Stimulated activated CD4-positive, alpha-beta T cell treated with anti-CD3 and anti-CD28 coated beads, TNF-alpha, amount 100 ng/mL, for 24 hours (primary cell): Measurements from ENCODE around the gene RFX1.
"Not testable (repeated sequence)": the region's sequence is repeated elsewhere in the genome, so short reads cannot be mapped to it uniquely, and the experiment has no call there.

Source experiments
- DNase-seq, 3 experiments: peaks; one replicate each; pipeline ENCODE4 v3.0.0-alpha.2; 2020; ENCODE audit warnings: low read depth in 3 of 3

RFX1 gene

GRCh38 chr19:13937479-13938300, 68.4 kb downstream of the RFX1 start:
- DNase-seq: no peak

GRCh38 chr19:13935765-13936510, 70.2 kb downstream of the RFX1 start:
- DNase-seq: no peak

GRCh38 chr19:13934785-13935109, 71.4 kb downstream of the RFX1 start:
- DNase-seq: no peak

DNA sequence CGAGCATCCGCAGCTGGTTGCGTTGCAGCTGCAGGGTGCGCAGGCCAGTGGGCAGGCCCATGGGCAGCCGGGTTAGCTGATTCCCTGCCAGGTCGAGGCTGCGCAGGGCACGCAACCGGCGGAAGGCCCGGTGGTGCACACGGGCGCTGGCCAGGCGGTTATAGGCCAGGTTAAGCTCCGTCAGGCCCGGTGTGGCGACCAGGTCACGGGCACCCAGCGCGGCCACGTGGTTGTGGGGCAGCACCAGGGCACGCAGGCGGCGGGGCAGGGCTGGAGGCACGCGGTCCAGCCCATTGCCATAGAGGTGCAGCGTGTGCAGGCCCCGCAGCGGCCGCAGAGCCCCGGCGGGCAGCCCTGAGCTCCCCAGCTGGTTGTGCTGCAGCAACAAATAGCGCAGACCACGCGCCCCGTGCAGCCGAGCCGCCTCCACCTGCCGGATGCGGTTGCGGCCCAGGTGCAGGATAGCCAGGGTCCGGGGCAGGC, 73.2 kb downstream of the RFX1 start:
- DNase-seq: no peak

DNA sequence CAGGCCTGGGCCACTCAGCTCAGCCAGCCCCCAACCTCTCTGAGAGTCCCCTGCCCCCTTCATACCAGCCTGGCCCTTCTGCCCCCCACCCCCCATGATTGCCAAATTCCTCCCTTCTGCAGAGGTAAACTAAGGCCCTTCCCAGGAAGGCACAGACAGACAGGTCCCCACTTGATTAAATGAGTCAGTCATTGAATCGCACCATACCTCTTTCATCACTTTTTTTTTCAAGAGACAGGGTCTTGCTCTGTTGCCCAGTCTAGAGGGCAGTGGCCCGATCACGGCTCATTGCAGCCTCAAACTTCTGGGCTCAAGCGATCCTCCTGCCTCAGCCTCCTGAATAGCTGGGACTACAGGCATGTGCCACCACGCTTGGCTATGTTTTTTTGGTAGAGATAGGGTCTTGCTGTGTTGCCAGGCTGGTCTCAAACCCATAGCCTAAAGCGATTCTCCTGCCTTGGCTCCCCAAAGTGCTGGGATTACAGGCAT, 73.9 kb downstream of the RFX1 start:
- no peak for DNase-seq

DNA sequence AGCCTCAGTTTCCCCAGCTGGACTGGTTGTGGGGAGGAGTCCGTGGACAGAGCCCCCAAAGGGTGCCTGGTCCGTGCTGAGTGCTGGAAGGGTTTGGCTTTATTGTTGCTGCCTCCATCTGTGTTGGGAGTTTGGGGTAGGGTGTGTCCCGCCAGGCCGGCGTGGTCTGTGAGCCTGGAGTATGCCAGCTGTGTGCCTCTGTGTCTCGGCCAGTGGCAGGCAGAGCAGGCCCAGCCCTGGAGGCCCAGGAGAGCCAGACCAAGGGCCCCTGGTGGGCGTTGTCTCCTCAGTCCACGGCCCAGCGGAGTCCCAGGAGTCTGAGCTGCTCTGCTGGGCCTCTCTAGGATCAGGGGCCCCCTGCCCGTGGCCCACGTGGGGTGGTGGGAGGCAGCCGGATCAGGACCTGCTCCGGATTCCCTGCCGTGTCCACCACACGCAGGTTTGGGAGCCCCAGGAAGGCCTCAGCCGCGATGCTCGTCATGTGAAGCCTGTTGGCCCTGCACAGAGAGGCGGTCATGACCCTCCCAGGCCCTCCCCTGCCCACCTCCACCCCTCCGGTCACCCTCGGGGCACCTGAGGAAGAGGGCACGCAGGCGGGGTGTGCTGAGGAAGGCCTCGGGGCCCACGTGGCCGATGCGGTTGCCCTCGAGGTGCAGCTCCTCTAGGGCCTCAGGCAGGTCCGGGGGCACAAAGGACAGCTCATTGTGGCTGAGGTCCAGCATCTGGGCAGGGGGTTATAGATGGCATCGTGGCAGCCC, 74.5 kb downstream of the RFX1 start:
- DNase-seq: no peak

DNA sequence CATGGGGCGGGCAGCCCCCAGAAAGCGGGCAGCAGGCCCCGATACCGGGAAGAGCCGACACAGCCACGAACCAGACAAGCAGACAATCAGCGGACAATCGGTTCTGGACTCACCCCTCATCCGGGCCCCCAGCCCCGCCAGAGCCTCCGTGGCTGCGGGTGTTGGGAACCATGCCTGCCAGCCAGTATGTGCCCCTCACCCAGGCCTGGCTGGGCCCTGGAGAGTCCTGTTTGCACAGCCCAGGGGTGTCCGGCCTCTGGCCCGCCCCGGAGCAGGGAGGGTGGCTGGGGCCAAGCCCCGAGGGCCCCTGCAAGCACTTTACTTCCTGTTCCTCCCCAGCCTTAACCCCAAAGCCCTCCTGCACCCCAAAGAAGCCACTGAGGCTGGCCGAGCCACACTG, 75.7 kb downstream of the RFX1 start:
- no peak for DNase-seq

GRCh38 chr19:13929956-13930355, 76.2 kb downstream of the RFX1 start:
- DNase-seq: no peak

DNA sequence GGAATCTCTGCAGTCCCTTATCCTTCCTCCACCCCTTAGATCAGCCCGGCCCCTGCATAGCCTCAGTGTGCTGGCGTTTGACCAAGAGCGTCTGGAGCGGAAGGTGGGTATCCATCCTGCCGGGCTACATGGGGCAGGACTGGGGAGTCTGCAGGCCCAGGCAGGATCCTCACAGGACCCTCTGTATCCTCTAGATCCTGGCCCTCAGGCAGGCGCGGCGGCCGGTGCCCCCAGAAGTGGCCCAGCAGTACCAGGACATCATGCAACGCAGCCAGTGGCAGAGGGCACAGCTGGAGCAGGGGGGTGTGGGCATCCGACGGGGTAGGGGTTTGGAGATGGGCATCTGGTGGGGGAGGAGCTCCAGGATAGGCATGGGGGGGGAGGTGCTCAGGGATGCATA, 76.8 kb downstream of the RFX1 start:
- DNase-seq: no peak

DNA sequence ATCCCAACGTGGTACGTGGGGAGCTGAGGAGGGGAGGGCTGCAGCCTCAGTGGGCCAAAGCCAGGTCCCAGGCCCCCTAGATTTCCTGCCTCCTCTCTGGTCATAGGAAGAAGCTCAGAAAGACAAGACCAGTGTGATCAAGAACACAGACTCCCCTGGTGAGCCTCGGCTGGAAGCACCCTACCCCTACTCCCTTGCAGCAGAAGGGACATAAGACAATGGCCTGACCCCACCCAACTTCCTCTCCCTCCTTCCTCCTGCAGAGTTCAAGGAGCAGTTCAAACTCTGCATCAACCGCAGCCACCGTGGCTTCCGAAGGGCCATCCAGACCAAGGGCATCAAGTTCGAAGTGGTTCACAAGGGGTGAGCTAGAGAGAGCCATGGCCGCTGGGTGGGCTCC, 79.4 kb downstream of the RFX1 start:
- no peak for DNase-seq

DNA sequence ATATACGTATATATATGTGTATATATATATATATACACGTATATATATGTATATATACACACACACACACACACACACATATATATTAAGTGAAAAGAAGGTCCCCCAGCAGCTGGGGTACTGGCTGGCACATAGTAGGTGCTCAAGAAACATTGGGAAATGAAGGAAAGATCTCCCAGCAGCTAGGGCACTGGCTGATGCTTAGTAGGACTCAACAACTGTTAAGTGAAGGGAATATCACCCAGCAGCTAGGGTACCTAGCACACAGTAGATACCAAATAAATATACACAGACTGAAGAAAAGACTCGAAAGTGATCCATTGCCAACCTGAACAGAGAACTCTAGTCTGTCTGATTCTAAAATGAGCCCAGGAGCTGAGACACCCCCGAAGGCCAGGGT, 80.1 kb downstream of the RFX1 start:
- DNase-seq: no peak

DNA sequence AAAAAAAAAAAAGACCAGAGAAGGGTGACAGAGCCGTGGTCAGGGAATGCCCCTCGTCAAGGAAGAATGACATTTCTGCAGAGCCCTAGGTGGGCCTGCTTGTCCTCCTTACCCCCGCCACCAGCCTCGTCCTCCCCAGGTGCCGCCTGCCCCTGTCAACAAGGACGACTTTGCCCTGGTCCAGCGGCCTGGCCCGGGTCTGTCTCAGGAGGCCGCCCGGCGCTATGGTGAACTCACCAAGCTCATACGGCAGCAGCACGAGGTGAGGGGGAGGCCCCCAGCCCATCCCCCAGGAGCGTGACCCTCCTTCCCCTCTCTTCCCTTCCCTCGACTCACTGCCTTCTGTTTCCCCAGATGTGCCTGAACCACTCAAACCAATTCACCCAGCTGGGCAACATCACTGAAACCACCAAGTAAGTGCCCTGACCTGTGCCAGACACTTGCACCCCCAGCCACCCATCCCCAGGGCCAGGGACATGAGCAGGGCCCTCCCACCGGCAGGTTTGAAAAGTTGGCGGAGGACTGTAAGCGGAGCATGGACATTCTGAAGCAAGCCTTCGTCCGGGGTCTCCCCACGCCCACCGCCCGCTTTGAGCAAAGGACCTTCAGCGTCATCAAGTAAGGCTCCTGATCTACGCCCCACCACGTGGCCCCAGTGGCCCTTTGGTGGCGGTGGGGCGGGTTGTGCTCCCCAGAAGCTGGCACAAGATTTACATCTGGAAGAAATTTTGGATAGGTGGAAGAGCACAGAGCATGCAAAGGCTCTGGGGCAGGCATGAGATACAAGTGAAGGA, 82.7 kb downstream of the RFX1 start:
- no peak for DNase-seq

DNA sequence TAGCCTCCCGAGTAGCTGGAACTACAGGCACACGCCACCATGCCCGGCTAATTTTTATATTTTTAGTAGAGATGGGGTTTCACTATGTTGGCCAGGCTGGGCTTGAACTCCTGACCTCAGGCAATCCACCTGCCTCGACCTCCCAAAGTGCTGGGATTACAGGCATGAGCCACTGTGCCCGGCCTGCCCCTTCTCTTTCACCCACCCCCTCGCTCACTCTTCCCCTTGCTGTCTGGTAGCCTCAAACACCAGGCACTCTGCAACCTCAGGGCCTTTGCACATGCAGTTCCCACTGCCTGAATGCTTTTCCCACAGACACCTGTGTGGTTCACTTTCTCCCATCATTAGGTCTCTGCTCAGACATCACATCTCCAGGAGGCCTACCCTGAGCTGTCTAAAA, 84.0 kb downstream of the RFX1 start:
- DNase-seq: not testable (repeated sequence)

- peak in 1 of 3 experiments; percentile 16 for DNase-seq
Measured at GRCh38 chr19:13920940-13921747, 85.0 kb downstream of the RFX1 start.

- DNase-seq: no peak
Measured at GRCh38 chr19:13920524-13920923, 85.6 kb downstream of the RFX1 start.

GRCh38 chr19:13918726-13919411, 87.3 kb downstream of the RFX1 start:
- no peak for DNase-seq

DNA sequence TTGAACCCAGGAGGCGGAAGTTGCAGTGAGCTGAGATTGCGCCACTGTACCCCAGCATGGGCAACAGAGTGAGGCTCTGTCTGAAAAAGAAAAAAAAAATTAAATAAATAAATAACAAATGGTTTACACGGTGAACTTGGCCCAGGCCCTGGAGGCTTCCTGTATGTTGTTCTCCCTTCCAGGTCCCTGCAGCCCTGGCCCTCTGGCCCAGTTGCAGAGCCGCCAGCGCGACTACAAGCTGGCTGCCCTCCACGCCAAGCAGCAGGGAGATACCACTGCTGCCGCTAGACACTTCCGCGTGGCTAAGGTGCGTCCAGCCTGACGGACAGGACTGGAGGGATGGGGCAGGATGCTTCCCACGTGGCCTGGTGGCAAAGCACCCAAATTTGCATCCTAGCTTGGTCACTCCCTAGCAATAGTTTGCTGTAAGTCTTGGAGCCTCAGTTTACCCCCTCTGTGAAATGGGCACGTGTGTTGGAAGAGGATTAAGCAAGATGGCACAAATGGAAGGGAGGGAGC, 88.2 kb downstream of the RFX1 start:
- DNase-seq: no peak

DNA sequence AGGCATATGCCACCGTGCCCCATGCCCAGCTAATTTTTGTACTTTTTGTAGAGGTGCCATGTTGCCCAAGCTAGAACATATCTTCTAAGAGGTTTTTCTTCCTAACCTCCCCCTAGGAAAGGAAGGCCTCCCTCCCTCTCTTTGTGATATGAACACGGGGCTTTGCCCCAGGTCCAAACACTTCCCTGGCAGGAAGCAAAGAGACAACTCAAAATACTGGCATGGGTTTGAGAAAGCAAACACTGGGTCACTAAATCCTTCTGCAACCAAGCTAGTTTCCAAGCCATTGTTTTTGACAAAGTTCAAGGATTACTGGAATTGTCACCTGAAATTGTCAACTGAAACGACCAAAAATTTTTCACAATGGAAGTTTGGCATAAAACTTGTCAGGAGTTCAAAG, 91.3 kb downstream of the RFX1 start:
- DNase-seq: no peak

DNA sequence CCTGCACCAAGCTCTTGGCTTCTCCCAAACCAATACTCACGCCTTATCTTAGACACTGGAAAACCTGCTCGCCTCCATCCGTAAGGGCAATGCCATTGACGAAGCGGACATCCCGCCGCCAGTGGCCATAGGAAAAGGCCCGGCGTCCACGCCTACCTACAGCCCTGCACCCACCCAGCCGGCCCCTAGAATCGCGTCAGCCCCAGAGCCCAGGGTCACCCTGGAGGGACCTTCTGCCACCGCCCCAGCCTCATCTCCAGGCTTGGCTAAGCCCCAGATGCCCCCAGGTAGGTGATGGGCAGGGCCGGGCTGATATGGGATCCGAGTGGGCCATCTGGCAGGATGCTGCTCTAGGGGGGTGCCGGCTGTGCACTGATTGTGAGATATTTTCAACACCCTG, 92.8 kb downstream of the RFX1 start:
- no peak for DNase-seq
